H1 (cell line): ENCODE data around the gene CCNA2. TPM values are rescaled to one million over a fixed set of nuclear protein-coding genes. Genes with fewer than 3 reads are reported as not detected.

Experiments used
- CTCF ChIA-PET: fragments of 300-600 bp; sonication (Branson Sonifier 250); formaldehyde crosslinking; loops from one replicate; lab custom pipeline; 2021; ENCODE audit not compliant: partially characterized antibody; lab: Charles Lee
- POLR2A ChIA-PET: fragments of 300-600 bp; sonication (Branson Sonifier 250); formaldehyde crosslinking; loops from one replicate; lab custom pipeline; 2021; ENCODE audit warnings: inconsistent platforms; ENCODE audit not compliant: partially characterized antibody; lab: Charles Lee
- DNase-seq, 2 experiments: peaks; one replicate each; pipeline versions ENCODE4 v3.0.0 to v3.0.0-alpha.2; 2010 to 2022; ENCODE audit warnings: low spot score in 2 of 2, low read depth in 1 of 2, mixed read lengths in 1 of 2
- FAIRE-seq: peaks from 2 replicates; lab custom pipeline; 2011; peaks lifted over from hg19 to GRCh38; lab: Jason Lieb, UNC
- H2AFZ ChIP-seq: 2 replicates; pipeline ENCODE4 v1.8.1; 2012; ENCODE audit warnings: low read length, inconsistent platforms
- H2AK5ac ChIP-seq: 2 replicates; pipeline ENCODE4 v1.6.1; 2013; ENCODE audit warnings: low read depth, low read length
- H2BK120ac ChIP-seq: replicated peaks from 2 replicates; pipeline ENCODE3; 2013; ENCODE audit warnings: low read depth, low read length, inconsistent platforms
- H2BK12ac ChIP-seq: 2 replicates; pipeline ENCODE4 v1.6.1; 2013; ENCODE audit warnings: low read depth, low read length
- H2BK15ac ChIP-seq: 2 replicates; pipeline ENCODE4 v1.6.1; 2013; ENCODE audit warnings: low read length
- H2BK20ac ChIP-seq: 2 replicates; pipeline ENCODE4 v1.6.1; 2013; ENCODE audit warnings: low read length
- H2BK5ac ChIP-seq: 2 replicates; pipeline ENCODE4 v1.6.1; 2013; ENCODE audit warnings: low read depth, low read length
- H3K14ac ChIP-seq: 2 replicates; pipeline ENCODE4 v1.6.1; 2013; ENCODE audit warnings: inconsistent platforms; ENCODE audit not compliant: insufficient read length
- H3K18ac ChIP-seq: 2 replicates; pipeline ENCODE4 v1.6.1; 2013; ENCODE audit warnings: low read length; ENCODE audit errors: extremely low read depth
- H3K23ac ChIP-seq: 2 replicates; pipeline ENCODE4 v1.6.1; 2013; ENCODE audit warnings: inconsistent platforms; ENCODE audit not compliant: insufficient read length
- H3K23me2 ChIP-seq: 2 replicates; pipeline ENCODE4 v1.6.1; 2013; ENCODE audit warnings: low read depth, low read length
- H3K27ac ChIP-seq: 2 replicates; pipeline ENCODE4 v1.6.1; 2011; ENCODE audit warnings: low read depth, low read length, inconsistent platforms
- H3K27me3 ChIP-seq, 4 experiments: replicated peaks in 1 of 4; 1 replicate in 1 of 4; 2 replicates in 3 of 4; pipeline versions ENCODE4 v1.6.1 to v1.8.1; 2011 to 2013; ENCODE audit warnings: low read length in 3 of 4, mild to moderate bottlenecking in 3 of 4, inconsistent platforms in 2 of 4, mixed read lengths in 2 of 4, moderate library complexity in 1 of 4; ENCODE audit not compliant: control insufficient read depth in 3 of 4, insufficient read depth in 3 of 4; ENCODE audit errors: extremely low read depth in 1 of 4
- H3K36me3 ChIP-seq, 4 experiments: 2 replicates each; pipeline versions ENCODE4 v1.6.1 to v1.8.1; 2011 to 2013; ENCODE audit warnings: mild to moderate bottlenecking in 4 of 4, low read length in 3 of 4, moderate library complexity in 2 of 4, control low read depth in 1 of 4, inconsistent platforms in 1 of 4; ENCODE audit not compliant: insufficient read depth in 4 of 4, control insufficient read depth in 2 of 4
- H3K4ac ChIP-seq: replicated peaks from 2 replicates; pipeline ENCODE3; 2013; ENCODE audit warnings: low read length, low read depth, mixed read lengths, inconsistent platforms; ENCODE audit not compliant: insufficient read length
- H3K4me1 ChIP-seq, 4 experiments: replicated peaks in 1 of 4; 1 replicate in 1 of 4; 2 replicates in 3 of 4; pipeline versions ENCODE4 v1.6.1 to v1.8.1; 2011 to 2013; ENCODE audit warnings: low read length in 3 of 4, inconsistent platforms in 2 of 4, mixed read lengths in 1 of 4; ENCODE audit not compliant: insufficient read depth in 4 of 4, control insufficient read depth in 3 of 4
- H3K4me2 ChIP-seq, 2 experiments: 2 replicates each; pipeline versions ENCODE4 v1.6.1 to v1.8.1; 2011 to 2013; ENCODE audit warnings: low read depth in 2 of 2, low read length in 2 of 2, control low read depth in 1 of 2, inconsistent platforms in 1 of 2, mild to moderate bottlenecking in 1 of 2; ENCODE audit not compliant: insufficient read depth in 1 of 2
- H3K4me3 ChIP-seq, 4 experiments: fragments of 200-600, 300-600 bp in 1 of 4; sonication (generic), shearing (Covaris generic), sonication (Bioruptor Twin) in 1 of 4; 2 replicates each; pipeline versions ENCODE4 v1.5.1 to v1.8.1; 2011 to 2016; ENCODE audit warnings: low read length in 4 of 4, low read depth in 3 of 4, control low read depth in 2 of 4, inconsistent platforms in 2 of 4, mild to moderate bottlenecking in 2 of 4, mixed read lengths in 1 of 4, moderate library complexity in 1 of 4; ENCODE audit not compliant: insufficient read depth in 2 of 4; ENCODE audit errors: extremely low read depth in 1 of 4
- H3K56ac ChIP-seq: replicated peaks from 2 replicates; pipeline ENCODE3; 2013; ENCODE audit warnings: low read depth, mild to moderate bottlenecking, mixed read lengths, low read length, inconsistent platforms; ENCODE audit not compliant: insufficient read length
- H3K79me1 ChIP-seq: 2 replicates; pipeline ENCODE4 v1.6.1; 2013; ENCODE audit warnings: low read depth, low read length, control low read depth
- H3K79me2 ChIP-seq, 2 experiments: 2 replicates each; pipeline versions ENCODE4 v1.6.1 to v1.8.1; 2012 to 2013; ENCODE audit warnings: low read length in 2 of 2, mild to moderate bottlenecking in 2 of 2, inconsistent platforms in 1 of 2; ENCODE audit not compliant: insufficient read depth in 2 of 2, control insufficient read depth in 1 of 2
- H3K9ac ChIP-seq, 4 experiments: replicated peaks in 1 of 4; 1 replicate in 1 of 4; 2 replicates in 3 of 4; pipeline versions ENCODE4 v1.6.1 to v1.8.1; 2011 to 2013; ENCODE audit warnings: low read depth in 3 of 4, low read length in 3 of 4, control low read depth in 2 of 4, mild to moderate bottlenecking in 2 of 4, moderate library complexity in 2 of 4, inconsistent platforms in 1 of 4; ENCODE audit errors: extremely low read depth in 1 of 4
- H3K9me3 ChIP-seq, 2 experiments: 2 replicates each; pipeline versions ENCODE4 v1.6.1 to v1.8.1; 2012 to 2013; ENCODE audit warnings: mild to moderate bottlenecking in 2 of 2, moderate library complexity in 2 of 2, control low read depth in 1 of 2, inconsistent platforms in 1 of 2, low read depth in 1 of 2, low read length in 1 of 2, mixed read lengths in 1 of 2; ENCODE audit not compliant: insufficient read depth in 2 of 2
- H4K20me1 ChIP-seq, 2 experiments: replicated peaks in 1 of 2; 2 replicates each; pipeline versions ENCODE3 to v1.8.1; 2011 to 2013; ENCODE audit warnings: inconsistent platforms in 2 of 2, low read length in 2 of 2, mild to moderate bottlenecking in 1 of 2; ENCODE audit not compliant: insufficient read depth in 2 of 2, control insufficient read depth in 1 of 2
- H4K5ac ChIP-seq: 2 replicates; pipeline ENCODE4 v1.6.1; 2013; ENCODE audit warnings: low read length, low read depth, mixed read lengths, inconsistent platforms; ENCODE audit not compliant: insufficient read length
- H4K8ac ChIP-seq: 2 replicates; pipeline ENCODE4 v1.8.0; 2013; ENCODE audit warnings: mild to moderate bottlenecking, moderate library complexity, low read length, inconsistent platforms; ENCODE audit not compliant: insufficient read depth; ENCODE audit errors: extremely low read depth
- H4K91ac ChIP-seq: replicated peaks from 2 replicates; pipeline ENCODE3; 2013; ENCODE audit warnings: low read length, mixed read lengths, inconsistent platforms; ENCODE audit not compliant: insufficient read length
- ASH2L ChIP-seq: fragments of 200-600, 300-600 bp; sonication (generic); IDR thresholded peaks from one replicate; pipeline ENCODE4 v1.7.1; 2017; ENCODE audit warnings: low read length
- WGBS, 2 experiments: shearing (Covaris generic) in 1 of 2; methylation state at CpG; one replicate each; pipeline versions ENCODE4 v1.1.6 to v1.1.7; 2013 to 2015; ENCODE audit warnings: low lambda C conversion rate in 2 of 2, mixed read lengths in 2 of 2, inconsistent platforms in 1 of 2, low coverage in 1 of 2, missing lambda C conversion rate in 1 of 2; ENCODE audit not compliant: insufficient replicate concordance in 2 of 2, insufficient coverage in 1 of 2, insufficient read length in 1 of 2; ENCODE audit errors: extremely low coverage in 1 of 2, missing lambda C conversion rate in 1 of 2; 5-methylcytosine and 5-hydroxymethylcytosine counted together
- polyA plus RNA-seq, 7 experiments: library from polyadenylated mRNA; depleted of rRNA in 3 of 7; stranded (reverse) in 5 of 7; unstranded in 2 of 7; fragments of >200 nt in 5 of 7; fragments of 200-250 nt in 2 of 7; gene quantifications; 1 replicate in 5 of 7; 2 replicates in 1 of 7; 4 replicates in 1 of 7; pipeline versions ENCODE4 v1.2.1 to v1.2.3, GENCODE V29; 2011 to 2013; ENCODE audit warnings: missing spikeins in 2 of 7, mixed read lengths in 2 of 7
- total RNA-seq: library from RNA; stranded (reverse); fragmentation: NEBNext Ultra II Directional; extraction: Animal tissue kit (Norgen Biotek cat#: 25700); gene quantifications from 2 replicates; pipeline ENCODE4 v1.2.1, GENCODE V29; 2021

The CCNA2 gene
- total and polyA plus RNA-seq, 2 of the 8 experiments (the other 6 are each of a cell fraction or from before 2014, with no cell fraction given) = 42.1 to 98.6 TPM

- no peak for TF ChIP-seq ASH2L
- H3K79me1 ChIP-seq = no peaks in the 10 kb centered on the region
- H3K27me3 ChIP-seq = no peaks in the 10 kb centered on the region
- H2BK12ac ChIP-seq = no peak overlapping the region
- ChIA-PET POLR2A (no interaction called here), CTCF (no interaction called here)
- no peak overlapping the region for H4K8ac ChIP-seq
- H3K9me3 ChIP-seq = no peaks in the 10 kb centered on the region
- no peak overlapping the region for H4K5ac ChIP-seq
- no peak overlapping the region for H2AK5ac ChIP-seq
- no peak overlapping the region for H2BK15ac ChIP-seq
- no peak for DNase-seq
- no peaks in the 10 kb centered on the region; the same call in 1 of the 2 replicates for H3K23me2 ChIP-seq
- H3K14ac ChIP-seq = no peak overlapping the region
- H2BK120ac ChIP-seq = no peak overlapping the region
- H3K4me2 ChIP-seq = no peak overlapping the region
- H2BK20ac ChIP-seq = no peak overlapping the region
- H4K91ac ChIP-seq = no peak overlapping the region
- no peak overlapping the region for H2AFZ ChIP-seq
- no peak overlapping the region for H2BK5ac ChIP-seq
- H3K4ac ChIP-seq = no peak overlapping the region
- no peak overlapping the region for H3K23ac ChIP-seq
- no peak overlapping the region for H3K56ac ChIP-seq
- H3K4me1 ChIP-seq = no peaks in the 10 kb centered on the region
- no peak overlapping the region for H3K9ac ChIP-seq
- H3K18ac ChIP-seq = no peak overlapping the region
- 96% methylated on average over 1 of the region's 1 CpG; no CpG with 5 or more reads in 1 of the 2 experiments for WGBS, 2 experiments
- H3K79me2 ChIP-seq = no peaks in the 10 kb centered on the region
- H3K4me3 ChIP-seq = no peak overlapping the region
- no peaks in the 10 kb centered on the region for H4K20me1 ChIP-seq
- no peak for FAIRE-seq
- peaks cover 0 to 4% (median 1%) of the 10 kb centered on the region in 4 experiments; a peak in 3 of 8 replicates for H3K36me3 ChIP-seq
- H3K27ac ChIP-seq = no peak overlapping the region
Measured at GRCh38 chr4:121851354-121851753, 27.7 kb upstream of the CCNA2 start.
